Hepatocyte (in vitro differentiated cells): ENCODE results near the gene SCAI. TPM values are rescaled to one million over a fixed set of nuclear protein-coding genes. Genes with fewer than 3 reads are reported as not detected.
"Not testable (repeated sequence)": the region's sequence is repeated elsewhere in the genome, so short reads cannot be mapped to it uniquely, and the experiment has no call there.

Experiments
- DNase-seq: peaks from one replicate; pipeline ENCODE4 v3.0.0-alpha.2; 2016; ENCODE audit warnings: low spot score
- H2AFZ ChIP-seq: fragments of 200-600 bp; sonication (generic); 2 replicates; pipeline ENCODE4 v1.6.0; 2016; ENCODE audit warnings: antibody characterized with exemption, mild to moderate bottlenecking
- H3K27ac ChIP-seq: fragments of 200-600 bp; sonication (generic); 2 replicates; pipeline ENCODE4 v1.5.1; 2016; ENCODE audit warnings: mild to moderate bottlenecking
- H3K27me3 ChIP-seq: fragments of 200-600 bp; sonication (generic); 2 replicates; pipeline ENCODE4 v1.6.1; 2016
- H3K36me3 ChIP-seq: fragments of 200-600 bp; sonication (generic); replicated peaks from 2 replicates; pipeline ENCODE4 v1.5.1; 2016; ENCODE audit warnings: low read depth; ENCODE audit not compliant: insufficient read depth
- H3K4me1 ChIP-seq: fragments of 200-600 bp; sonication (generic); 2 replicates; pipeline ENCODE4 v1.5.1; 2016; ENCODE audit warnings: mild to moderate bottlenecking, moderate library complexity; ENCODE audit not compliant: insufficient read depth
- H3K4me2 ChIP-seq: fragments of 200-600 bp; sonication (generic); 2 replicates; pipeline ENCODE4 v1.6.0; 2016
- H3K4me3 ChIP-seq: fragments of 200-600 bp; sonication (generic); 2 replicates; pipeline ENCODE4 v1.5.1; 2016; ENCODE audit warnings: mild to moderate bottlenecking
- H3K79me2 ChIP-seq: fragments of 200-600 bp; sonication (generic); 2 replicates; pipeline ENCODE4 v1.6.0; 2017; ENCODE audit warnings: mild to moderate bottlenecking
- H3K9me2 ChIP-seq: fragments of 200-600 bp; sonication (generic); replicated peaks from 2 replicates; pipeline ENCODE4 v1.6.0; 2017; ENCODE audit warnings: mild to moderate bottlenecking; ENCODE audit not compliant: insufficient read depth
- H3K9me3 ChIP-seq: fragments of 200-600 bp; sonication (generic); 2 replicates; pipeline ENCODE4 v1.5.1; 2016; ENCODE audit warnings: low read depth, mild to moderate bottlenecking
- H4K20me1 ChIP-seq: fragments of 200-600 bp; sonication (generic); 2 replicates; pipeline ENCODE4 v1.6.0; 2016; ENCODE audit warnings: mild to moderate bottlenecking; ENCODE audit not compliant: insufficient read depth, poor library complexity, severe bottlenecking
- CTCF ChIP-seq: fragments of 200-600 bp; sonication (generic); IDR thresholded peaks from 2 replicates; pipeline ENCODE4 v1.5.1; 2016; ENCODE audit warnings: antibody characterized with exemption, mild to moderate bottlenecking; ENCODE audit not compliant: poor library complexity
- EZH2 ChIP-seq: fragments of 200-600 bp; sonication (generic); IDR thresholded peaks from 2 replicates; pipeline ENCODE4 v1.6.1; 2016; ENCODE audit warnings: antibody characterized with exemption, mild to moderate bottlenecking, borderline replicate concordance
- EZH2phosphoT487 ChIP-seq: fragments of 200-600 bp; sonication (generic); IDR thresholded peaks from one replicate; pipeline ENCODE4 v1.6.1; 2018; ENCODE audit warnings: antibody characterized with exemption, mild to moderate bottlenecking, low read depth, moderate library complexity; ENCODE audit not compliant: unreplicated experiment, severe bottlenecking
- WGBS: methylation state at CpG from one replicate; pipeline ENCODE4 v1.1.6; 2016; ENCODE audit warnings: low lambda C conversion rate; ENCODE audit errors: missing lambda C conversion rate; 5-methylcytosine and 5-hydroxymethylcytosine counted together
- polyA plus RNA-seq: library from polyadenylated mRNA; unstranded; fragments of >200 nt; fragmentation: Nextera tagmentation; extraction: Ambion mirVana; gene quantifications from 2 replicates; pipeline ENCODE4 v1.2.1, GENCODE V29; 2016
- total RNA-seq: library from RNA; depleted of rRNA; stranded (reverse); fragments of >200 nt; gene quantifications from 2 replicates; pipeline ENCODE4 v1.2.3, GENCODE V29; 2014

Gene SCAI
- total and polyA plus RNA-seq, 2 experiments from 2014 or later: 0.97 to 10.5 TPM

GRCh38 chr9:124964604-124965003, 178.7 kb downstream of the SCAI start:
- Histone ChIP-seq H3K4me1 (peaks cover 4% of the 10 kb centered on the region), H2AFZ (no peak overlapping the region), H3K27me3 (no peaks in the 10 kb centered on the region), H3K9me2 (no peaks in the 10 kb centered on the region), H3K79me2 (no peaks in the 10 kb centered on the region), H3K9me3 (no peaks in the 10 kb centered on the region), H3K4me2 (no peak overlapping the region), H4K20me1 (no peaks in the 10 kb centered on the region), H3K4me3 (no peak overlapping the region), H3K27ac (no peak overlapping the region), H3K36me3 (no peaks in the 10 kb centered on the region)
- TF ChIP-seq EZH2phosphoT487: no peak
- TF ChIP-seq CTCF: no peak
- no peak for TF ChIP-seq EZH2
- WGBS: 34% methylated on average over 2 of the region's 2 CpGs
- no peak for DNase-seq

GRCh38 chr9:124964056-124964455, 179.3 kb downstream of the SCAI start:
- H3K27ac ChIP-seq: no peak overlapping the region

GRCh38 chr9:124960409-124960752, 182.9 kb downstream of the SCAI start:
- Histone ChIP-seq H3K4me2 (no peak overlapping the region), H3K27ac (no peak overlapping the region), H2AFZ (no peak overlapping the region), H3K4me1 (peaks cover 4% of the 10 kb centered on the region), H3K79me2 (no peaks in the 10 kb centered on the region), H4K20me1 (no peaks in the 10 kb centered on the region), H3K4me3 (no peak overlapping the region), H3K9me2 (no peaks in the 10 kb centered on the region), H3K9me3 (no peaks in the 10 kb centered on the region), H3K27me3 (no peaks in the 10 kb centered on the region), H3K36me3 (no peaks in the 10 kb centered on the region)
- TF ChIP-seq CTCF (no peak), EZH2 (no peak), EZH2phosphoT487 (no peak)
- 95% methylated on average over 2 of the region's 2 CpGs for WGBS
- DNase-seq: no peak

More at GRCh38 chr9:124964056-124964455, 179.3 kb downstream of the SCAI start:
- DNase-seq: no peak
- no peaks in the 10 kb centered on the region for H3K36me3 ChIP-seq
- H3K9me3 ChIP-seq: no peaks in the 10 kb centered on the region
- H3K27me3 ChIP-seq: no peaks in the 10 kb centered on the region
- no peaks in the 10 kb centered on the region for H3K9me2 ChIP-seq
- H4K20me1 ChIP-seq: no peaks in the 10 kb centered on the region
- no peak for TF ChIP-seq CTCF
- H3K4me2 ChIP-seq: no peak overlapping the region
- H3K4me3 ChIP-seq: no peak overlapping the region
- peaks cover 4% of the 10 kb centered on the region for H3K4me1 ChIP-seq
- no peaks in the 10 kb centered on the region for H3K79me2 ChIP-seq
- 85% methylated on average over 2 of the region's 2 CpGs for WGBS
- no peak overlapping the region for H2AFZ ChIP-seq

- not testable (repeated sequence) for H2AFZ ChIP-seq, H3K79me2 ChIP-seq, H3K9me3 ChIP-seq, H3K27me3 ChIP-seq, H3K27ac ChIP-seq, H3K9me2 ChIP-seq, H3K4me2 ChIP-seq, DNase-seq, H3K4me3 ChIP-seq, H4K20me1 ChIP-seq, H3K36me3 ChIP-seq, H3K4me1 ChIP-seq
- 97% methylated on average over 9 of the region's 9 CpGs for WGBS
Observed at GRCh38 chr9:124959671-124960408, 183.5 kb downstream of the SCAI start.
